ENCODE results near the gene MSH5.
"Not testable (repeated sequence)": the region's sequence is repeated elsewhere in the genome, so short reads cannot be mapped to it uniquely, and the experiment has no call there.

The MSH5 gene

GRCh38 chr6:31781244-31782125 is 41.7 kb downstream of the MSH5 start:
- no peak for DNase-seq

GRCh38 chr6:31782126-31782855 is 42.5 kb downstream of the MSH5 start:
- DNase-seq, result no peak

GRCh38 chr6:31784098-31784925 is 44.5 kb downstream of the MSH5 start:
- no peak for DNase-seq

GRCh38 chr6:31785475-31785874 is 45.7 kb downstream of the MSH5 start:
- no peak for DNase-seq

- peak; percentile 63 to 68 for DNase-seq
Measured at GRCh38 chr6:31791324-31792089, 51.7 kb downstream of the MSH5 start.

- no peak for DNase-seq
Measured at GRCh38 chr6:31792090-31792374, 52.2 kb downstream of the MSH5 start.

- DNase-seq, result no peak
Measured at GRCh38 chr6:31792761-31793171, 53.0 kb downstream of the MSH5 start.

- DNase-seq, result not testable (repeated sequence)
Measured at GRCh38 chr6:31793927-31794245, 54.1 kb downstream of the MSH5 start.

GRCh38 chr6:31794294-31794865 is 54.6 kb downstream of the MSH5 start:
- no peak for DNase-seq

- DNase-seq, result peak in 1 of 2 experiments; percentile 42
Measured at GRCh38 chr6:31794866-31795615, 55.2 kb downstream of the MSH5 start.

- DNase-seq, result peak; percentile 88 to 92
Measured at GRCh38 chr6:31795616-31796298, 56.0 kb downstream of the MSH5 start, which contains the start of gene VARS1. VARS1 (minus strand) TSS chr6:31795752; CDS start chr6:31795217, 535 bp downstream.

GRCh38 chr6:31796993-31797385 is 57.2 kb downstream of the MSH5 start:
- no peak for DNase-seq

- DNase-seq, result peak in 1 of 2 experiments; percentile 30
Measured at GRCh38 chr6:31797588-31797987, 57.8 kb downstream of the MSH5 start.

GRCh38 chr6:31799781-31800180 is 60.0 kb downstream of the MSH5 start:
- no peak for DNase-seq

- not testable (repeated sequence) for DNase-seq
Measured at GRCh38 chr6:31801031-31801927, 61.5 kb downstream of the MSH5 start.

- DNase-seq, result no peak
Measured at GRCh38 chr6:31805939-31806469, 66.2 kb downstream of the MSH5 start.

GRCh38 chr6:31806470-31807272 is 66.9 kb downstream of the MSH5 start, which contains the start of gene LSM2:
LSM2 (minus strand) TSS chr6:31806966; CDS start chr6:31806757, 209 bp downstream.
- DNase-seq, result peak; percentile 96 to 98

- DNase-seq, result not testable (repeated sequence)
Measured at GRCh38 chr6:31808599-31808998, 68.8 kb downstream of the MSH5 start.

All from activated T-cell treated with anti-CD3 and anti-CD28 coated beads, Interleukin-2, amount 50 U/mL, for 48 hours (primary cell).